ENCODE results near the gene MPP2.

DNA sequence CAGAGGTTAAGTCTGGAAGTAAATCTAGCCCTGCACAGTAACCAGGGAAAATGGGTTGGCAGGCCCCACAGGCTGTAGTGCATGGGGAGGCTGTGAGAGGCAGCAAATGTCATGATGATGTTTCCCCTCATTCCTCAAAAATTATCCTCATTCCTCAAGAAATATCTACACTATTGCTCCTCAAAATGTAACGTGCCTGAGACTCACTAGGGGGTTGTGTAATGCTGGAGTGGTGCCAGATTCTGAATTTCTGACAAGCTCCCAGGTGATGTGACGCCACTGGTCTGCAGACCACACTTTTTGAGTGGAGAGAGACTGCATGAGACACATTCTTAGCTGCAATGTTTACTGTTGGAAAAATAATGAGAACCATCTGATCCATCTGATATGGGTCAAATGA lies 73.2 kb downstream of the MPP2 start:
- TF ChIP-seq, protein P1, sequence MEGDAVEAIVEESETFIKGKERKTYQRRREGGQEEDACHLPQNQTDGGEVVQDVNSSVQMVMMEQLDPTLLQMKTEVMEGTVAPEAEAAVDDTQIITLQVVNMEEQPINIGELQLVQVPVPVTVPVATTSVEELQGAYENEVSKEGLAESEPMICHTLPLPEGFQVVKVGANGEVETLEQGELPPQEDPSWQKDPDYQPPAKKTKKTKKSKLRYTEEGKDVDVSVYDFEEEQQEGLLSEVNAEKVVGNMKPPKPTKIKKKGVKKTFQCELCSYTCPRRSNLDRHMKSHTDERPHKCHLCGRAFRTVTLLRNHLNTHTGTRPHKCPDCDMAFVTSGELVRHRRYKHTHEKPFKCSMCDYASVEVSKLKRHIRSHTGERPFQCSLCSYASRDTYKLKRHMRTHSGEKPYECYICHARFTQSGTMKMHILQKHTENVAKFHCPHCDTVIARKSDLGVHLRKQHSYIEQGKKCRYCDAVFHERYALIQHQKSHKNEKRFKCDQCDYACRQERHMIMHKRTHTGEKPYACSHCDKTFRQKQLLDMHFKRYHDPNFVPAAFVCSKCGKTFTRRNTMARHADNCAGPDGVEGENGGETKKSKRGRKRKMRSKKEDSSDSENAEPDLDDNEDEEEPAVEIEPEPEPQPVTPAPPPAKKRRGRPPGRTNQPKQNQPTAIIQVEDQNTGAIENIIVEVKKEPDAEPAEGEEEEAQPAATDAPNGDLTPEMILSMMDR (IDR thresholded peaks at IDR 0.05): no peak
- TF ChIP-seq EP300 (IDR thresholded peaks at IDR 0.05): no peak
- no peak for TF ChIP-seq POLR2A (IDR thresholded peaks at IDR 0.05)

All from sigmoid colon (tissue), 4 donors.